NCI-H1105 treated with DMSO at 0.1 percent for 48 hours (cell line): ENCODE measurements around the gene OR11A1.
A peak's percentile ranks its signal among the peaks of the same experiment; 100 is the strongest.
"Not testable (repeated sequence)": the region's sequence is repeated elsewhere in the genome, so short reads cannot be mapped to it uniquely, and the experiment has no call there.

ENCODE experiments used
- DNase-seq: peaks from one replicate; lab custom pipeline; 2025; lab: John Stamatoyannopoulos, UW

Gene OR11A1

DNA sequence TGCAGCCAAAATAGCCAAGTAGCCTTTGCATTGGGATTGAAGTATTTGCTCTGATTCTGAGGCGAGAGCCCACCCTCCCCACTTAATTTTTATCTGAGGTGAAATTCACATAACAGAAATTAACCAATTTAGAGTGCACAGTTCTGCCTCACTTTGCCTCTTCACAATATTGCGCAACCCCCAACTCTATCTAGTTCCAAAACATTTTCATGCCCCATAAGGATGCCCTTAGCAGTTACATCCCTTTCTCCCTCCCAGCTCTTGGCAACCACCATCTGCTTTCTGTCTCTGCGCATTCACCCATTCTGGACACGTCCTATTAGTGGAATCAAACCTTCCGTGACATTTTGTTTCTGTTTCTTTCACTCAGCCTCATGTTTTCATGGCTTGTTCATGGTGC, 21.9 kb upstream of the OR11A1 start:
- DNase-seq, result no peak

DNA sequence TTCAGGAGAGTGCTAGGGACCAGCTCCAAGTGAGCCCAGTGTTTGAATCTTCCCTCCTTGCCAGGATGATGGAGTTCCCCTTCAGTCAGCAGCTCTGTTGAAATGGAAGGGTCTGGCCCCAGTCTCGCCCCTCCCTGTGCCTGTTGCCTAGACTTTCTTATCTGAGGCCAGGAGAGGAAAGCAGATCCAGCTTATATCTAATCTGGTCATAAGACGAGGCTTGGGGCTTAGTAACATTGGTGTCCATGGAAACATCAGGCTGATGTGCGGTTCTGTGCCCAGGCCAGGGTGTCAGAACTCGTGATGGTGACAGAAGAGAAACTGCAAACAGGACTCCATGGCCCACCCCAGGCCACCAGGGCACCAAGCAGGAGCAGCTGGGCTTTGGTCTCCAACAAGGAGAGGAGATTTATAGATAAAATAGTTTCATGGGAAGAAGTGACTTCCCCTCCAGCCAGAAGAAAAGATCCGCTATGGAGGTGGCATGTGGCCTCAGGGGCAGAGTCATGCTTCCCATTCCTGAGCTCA, 21.1 kb upstream of the OR11A1 start:
- no peak for DNase-seq

DNA sequence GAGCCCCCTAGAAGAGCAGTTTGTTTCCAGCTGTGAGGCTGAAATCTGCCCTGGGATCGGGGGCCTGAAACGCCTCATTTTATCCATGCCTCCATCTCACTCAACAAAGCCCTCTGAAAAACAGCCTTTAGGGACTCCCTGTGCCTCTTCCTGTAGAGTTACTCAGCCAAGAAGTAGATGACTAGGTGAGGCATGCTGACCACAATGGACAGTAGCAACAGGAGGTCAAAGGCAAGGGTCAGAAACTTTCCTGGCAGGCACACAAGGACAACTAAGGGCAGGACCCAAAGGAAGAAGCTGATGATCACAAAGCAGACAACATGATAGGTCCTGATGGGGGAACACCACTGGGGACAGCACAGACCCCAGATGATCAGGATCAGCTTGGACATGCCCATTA, 18.1 kb upstream of the OR11A1 start:
- DNase-seq, result no peak

DNA sequence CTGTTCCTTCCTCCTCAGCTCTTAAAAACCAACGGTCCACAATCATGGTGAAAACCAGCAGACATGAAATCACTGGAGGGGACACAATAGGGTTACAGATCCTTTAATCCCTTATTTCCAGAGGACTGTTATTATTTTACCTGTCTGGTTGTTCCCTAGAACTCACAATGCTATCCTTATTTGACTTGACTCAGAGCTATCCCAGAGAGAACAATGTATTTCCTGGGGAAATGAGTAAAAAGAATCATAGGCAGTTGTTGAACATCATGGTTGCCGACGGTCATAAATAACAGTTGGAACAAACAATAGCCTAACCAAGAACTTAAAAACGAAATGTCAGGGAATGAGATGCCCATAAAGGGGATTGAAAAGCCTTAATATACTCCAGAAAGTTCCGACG, 9.4 kb upstream of the OR11A1 start:
- no peak for DNase-seq

DNA sequence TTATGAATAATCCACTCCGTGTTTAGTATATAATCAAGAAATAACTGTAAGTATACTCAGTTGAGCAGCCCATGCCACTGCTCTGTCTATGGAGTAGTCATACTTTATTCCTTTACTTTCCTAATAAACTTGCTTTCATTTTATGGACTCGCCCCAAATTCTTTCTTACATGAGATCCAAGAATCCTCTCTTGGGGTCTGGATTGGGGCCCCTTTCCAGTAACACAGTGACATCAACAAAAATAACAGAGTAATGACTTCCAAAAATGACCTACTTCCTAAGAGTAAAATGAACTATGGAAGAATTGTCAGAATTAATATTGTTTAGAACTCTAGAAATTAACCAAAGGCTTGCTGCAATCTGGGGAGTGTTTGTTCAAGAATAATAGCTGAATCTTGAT, 8.9 kb upstream of the OR11A1 start:
- no peak for DNase-seq

DNA sequence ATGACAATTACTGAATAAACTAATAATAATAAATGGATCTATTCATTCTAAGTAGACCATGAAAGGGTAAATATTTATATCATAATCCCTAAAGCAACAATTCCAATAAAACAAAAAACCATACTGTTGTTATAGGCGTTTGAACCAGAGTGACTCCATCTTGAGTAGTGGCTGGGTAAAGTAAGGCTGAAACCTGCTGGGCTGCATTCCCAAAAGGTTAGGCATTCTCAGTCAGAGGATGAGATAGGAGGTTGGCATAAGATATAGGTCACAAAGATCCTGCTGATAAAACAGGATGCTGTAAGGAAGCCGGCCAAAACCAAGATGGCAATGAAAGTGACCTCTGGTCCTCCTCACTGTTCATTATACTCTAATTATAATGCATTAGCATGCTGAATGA, 8.4 kb upstream of the OR11A1 start:
- DNase-seq, result no peak

DNA sequence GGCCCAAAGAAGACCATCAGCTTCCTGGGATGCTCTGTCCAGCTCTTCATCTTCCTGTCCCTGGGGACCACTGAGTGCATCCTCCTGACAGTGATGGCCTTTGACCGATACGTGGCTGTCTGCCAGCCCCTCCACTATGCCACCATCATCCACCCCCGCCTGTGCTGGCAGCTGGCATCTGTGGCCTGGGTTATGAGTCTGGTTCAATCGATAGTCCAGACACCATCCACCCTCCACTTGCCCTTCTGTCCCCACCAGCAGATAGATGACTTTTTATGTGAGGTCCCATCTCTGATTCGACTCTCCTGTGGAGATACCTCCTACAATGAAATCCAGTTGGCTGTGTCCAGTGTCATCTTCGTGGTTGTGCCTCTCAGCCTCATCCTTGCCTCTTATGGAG, 5.2 kb upstream of the OR11A1 start:
- DNase-seq, result no peak

DNA sequence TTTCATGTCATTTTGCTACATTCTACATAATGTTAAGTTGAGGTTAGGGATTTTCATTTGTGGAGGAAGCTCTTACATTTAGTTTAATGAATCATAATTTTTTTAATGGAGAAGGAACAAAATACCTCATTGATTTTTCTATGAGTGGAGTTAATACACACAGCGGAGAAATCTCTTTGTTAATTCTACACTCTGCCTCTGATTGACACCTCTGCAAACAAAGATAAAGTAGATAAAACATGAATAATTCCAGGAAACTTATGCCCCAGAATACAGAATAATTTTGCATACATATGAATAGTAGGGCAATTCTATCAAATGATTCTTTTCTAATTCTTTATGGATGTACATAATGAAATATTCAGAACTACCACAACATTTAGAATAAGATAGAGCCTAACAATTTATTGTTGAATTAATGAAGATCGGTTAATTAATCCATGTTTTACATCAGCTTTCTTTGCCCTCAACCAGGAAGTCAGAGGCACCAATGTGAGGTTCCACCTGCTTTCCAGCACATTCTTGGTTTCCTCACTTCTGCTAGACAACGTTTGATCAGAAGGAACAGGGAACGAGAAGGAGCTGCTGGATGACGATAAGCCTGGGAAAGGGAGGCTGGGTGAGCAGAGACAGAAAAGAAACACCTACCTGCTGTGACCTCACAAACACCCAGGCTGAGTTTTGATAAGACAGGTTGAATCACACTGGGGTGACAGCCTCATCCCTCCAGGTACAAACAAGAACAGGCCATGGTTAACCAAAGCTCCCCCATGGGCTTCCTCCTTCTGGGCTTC, 4.3 kb upstream of the OR11A1 start:
- DNase-seq, result no peak

DNA sequence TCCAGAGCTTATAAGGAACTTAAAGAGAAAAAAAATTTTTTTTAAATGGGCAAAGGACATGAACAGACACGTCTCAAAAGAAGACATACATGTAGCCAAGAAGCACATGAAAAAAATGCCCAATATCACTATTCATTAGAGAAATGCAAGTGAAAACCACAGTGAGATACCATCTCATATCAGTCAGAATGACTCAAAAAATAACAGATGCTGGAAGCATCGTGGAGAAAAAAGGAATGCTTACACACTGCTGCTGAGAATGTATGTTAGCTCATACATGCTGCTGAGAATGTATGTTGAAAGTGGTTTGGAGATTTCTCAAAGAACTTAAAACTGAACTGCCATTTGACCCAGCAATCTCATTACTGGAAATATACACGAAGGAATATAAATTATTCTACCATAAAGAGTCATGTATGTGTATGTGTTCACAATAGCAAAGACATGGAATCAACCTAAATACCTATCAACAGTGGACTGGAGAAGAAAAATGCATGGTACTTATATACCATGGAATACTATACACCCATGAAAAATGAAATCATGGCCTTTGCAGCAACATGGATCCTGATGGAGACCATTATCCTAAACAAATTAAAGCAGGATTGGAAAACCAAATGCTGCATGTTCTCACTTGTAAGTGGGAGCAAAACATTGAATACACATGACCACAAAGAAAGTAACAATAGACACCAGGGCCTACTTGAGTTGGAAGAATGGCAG, 5.2 kb downstream of the OR11A1 start:
- no peak for DNase-seq

DNA sequence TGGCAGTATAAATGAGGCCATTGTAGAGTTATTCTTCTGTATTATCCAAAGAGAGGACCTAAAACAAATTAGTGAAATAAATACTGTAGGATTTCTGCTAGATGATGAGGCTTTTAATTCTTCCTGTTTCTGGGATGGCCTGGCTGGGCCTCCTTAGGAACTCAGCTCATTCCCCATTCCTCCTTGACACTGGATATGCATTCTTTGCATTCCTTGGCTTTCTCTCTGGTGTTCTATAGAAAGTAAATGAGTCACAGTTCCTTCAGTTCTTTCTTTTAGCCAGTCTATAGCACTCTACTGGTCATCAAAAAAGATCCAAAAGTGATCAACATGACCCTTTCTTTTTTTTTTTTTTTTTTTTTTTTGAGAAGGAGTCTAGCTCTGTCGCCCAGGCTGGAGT, 9.2 kb downstream of the OR11A1 start:
- DNase-seq, result no peak

DNA sequence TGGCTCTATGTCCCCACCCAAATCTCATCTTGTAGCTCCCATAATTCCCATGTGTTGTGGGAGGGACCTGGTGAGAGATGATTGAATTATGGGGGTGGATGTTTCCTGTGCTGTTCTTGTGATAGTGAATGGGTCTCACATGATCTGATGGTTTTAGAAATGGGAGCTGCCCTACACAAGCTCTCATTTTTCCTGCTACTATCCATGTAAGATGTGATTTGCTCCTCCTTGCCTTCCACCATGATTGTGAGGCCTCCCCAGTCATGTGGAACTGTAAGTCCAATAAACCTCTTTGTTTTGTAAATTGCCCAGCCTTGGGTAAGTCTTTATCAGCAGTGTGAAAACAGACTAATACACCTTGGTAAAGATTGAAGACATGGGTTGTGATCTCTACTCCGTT, 12.8 kb downstream of the OR11A1 start:
- not testable (repeated sequence) for DNase-seq

DNA sequence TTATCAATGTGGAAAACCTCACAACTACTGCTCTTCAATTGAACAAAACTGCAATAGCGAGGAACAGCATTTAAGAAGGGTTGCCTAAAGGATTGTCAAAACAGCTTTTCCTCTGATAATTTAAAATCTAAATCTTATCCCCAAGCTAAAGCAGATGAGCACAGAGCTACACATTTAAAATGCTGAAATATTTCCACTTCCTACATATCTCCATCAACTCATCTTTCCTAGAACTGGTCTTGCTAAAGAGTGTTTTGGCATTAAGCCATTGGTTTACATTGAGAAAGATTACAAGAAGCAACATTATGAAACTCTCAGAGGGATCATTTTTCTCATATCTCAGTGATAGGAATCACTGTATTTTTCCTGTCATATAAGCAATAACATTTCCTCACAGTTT, 14.2 kb downstream of the OR11A1 start:
- DNase-seq, result no peak

DNA sequence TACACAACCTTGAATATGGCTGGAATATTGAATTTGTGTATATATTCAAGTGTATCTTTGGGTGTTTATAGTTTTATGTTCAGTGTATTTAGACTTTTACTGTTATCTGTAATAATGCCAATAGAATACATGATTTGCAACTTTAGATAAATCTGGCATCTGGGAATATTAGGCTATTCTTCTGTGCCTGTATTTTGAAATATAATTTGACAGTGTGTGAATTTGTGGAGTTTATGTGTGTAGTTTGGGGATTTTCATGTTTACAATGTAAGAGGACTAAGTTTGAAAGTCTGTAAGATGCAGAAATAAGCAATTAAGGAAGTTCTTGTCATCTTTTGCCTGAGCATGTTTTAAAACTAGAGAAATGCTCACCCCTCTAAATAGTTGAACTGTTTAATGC, 17.9 kb downstream of the OR11A1 start, which contains the start of gene OR10C1:
Gene OR10C1 (plus strand): TSS at position 301 of the 400 bp plus-strand sequence. CDS start 710 bp downstream, outside the sequence.
- DNase-seq, result no peak

DNA sequence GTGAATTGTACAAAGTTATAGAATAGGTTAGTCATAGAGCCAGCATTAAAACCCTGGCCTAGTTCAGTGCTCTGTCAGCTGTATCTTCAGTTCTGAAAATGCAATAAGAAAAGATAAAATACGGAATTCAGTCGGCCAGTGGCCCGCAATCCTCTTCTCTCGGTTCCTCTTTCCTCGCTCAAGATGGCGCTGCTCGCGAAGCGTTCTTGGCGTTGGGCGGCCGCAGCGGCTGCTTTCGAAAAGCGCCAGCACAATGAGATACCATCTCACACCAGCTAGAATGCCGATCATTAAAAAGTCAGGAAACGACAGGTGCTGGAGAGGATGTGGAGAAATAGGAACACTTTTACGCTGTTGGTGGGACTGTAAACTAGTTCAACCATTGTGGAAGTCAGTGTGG, 20.1 kb downstream of the OR11A1 start:
- peak; percentile 22 for DNase-seq

DNA sequence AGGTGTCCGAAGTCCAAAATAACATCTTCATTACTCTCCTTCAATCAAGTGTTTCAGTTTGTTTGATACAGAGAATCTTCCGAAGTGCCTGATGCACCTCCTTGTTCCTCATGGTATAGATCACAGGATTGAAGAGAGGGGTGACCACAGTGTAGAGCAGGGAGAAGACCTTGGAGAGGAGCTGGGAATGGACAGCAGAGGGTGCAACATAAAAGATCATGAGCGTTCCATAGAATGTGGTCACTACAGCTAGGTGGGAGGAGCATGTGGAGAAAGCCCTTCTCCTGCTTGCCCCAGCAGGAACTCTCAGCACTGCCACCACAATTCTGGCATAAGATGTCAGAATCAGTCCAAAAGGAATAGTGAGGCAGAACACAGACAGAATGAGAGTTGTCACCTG, 30.2 kb downstream of the OR11A1 start:
- no peak for DNase-seq

DNA sequence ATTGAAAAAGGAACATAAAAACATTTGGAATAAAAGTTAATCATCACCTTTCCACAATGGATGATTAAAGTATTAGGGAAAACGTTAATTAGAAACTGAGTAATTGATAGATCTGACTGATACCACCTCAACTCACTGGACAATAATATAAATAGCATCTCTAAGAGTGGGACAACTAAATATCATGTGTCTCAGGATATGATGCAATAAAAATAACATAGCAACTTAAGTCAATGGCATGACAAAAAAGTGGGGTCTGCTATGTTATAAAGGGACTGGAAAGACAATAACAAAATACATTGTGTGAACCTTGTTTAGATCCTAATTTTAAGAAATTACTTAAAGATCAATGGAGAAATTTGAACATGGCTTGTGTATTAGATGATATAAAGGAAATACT, 31.8 kb downstream of the OR11A1 start:
- DNase-seq, result no peak

DNA sequence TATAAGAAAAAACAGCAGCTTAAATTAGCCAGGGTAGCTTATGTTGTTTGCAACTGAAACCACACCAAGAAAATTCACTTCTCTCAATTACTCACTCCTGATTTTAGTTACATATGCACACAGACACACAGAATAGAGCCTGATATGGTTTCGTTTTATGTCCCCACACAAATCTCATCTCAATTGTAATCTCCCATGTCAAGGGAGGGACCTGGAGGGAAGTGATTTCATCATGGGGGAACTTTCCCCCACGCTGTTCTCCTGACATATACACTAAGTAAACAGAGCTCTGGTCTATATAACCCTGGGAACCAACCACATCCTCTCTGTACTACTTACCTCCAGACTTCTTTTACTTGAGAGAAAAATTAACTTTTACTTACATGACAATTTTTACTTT, 32.3 kb downstream of the OR11A1 start:
- no peak for DNase-seq

DNA sequence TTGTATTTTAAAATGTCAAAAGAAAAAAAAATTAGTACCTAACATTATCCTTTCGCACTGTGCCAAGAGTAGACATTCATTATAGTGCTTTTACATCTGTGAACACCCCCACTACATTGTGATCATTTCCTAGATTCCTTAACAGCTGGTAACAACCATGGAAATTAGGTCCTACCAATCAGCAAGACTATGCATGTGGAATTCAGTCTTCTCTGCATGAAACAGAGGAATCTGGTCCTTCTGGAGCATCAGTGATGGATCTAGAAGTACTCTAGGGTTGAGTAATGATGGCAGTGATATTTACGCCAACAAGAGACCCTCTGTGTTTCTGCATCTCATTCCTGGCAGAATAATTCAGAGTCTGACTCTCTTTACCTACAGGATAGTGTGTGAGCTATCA, 32.7 kb downstream of the OR11A1 start:
- DNase-seq, result no peak

DNA sequence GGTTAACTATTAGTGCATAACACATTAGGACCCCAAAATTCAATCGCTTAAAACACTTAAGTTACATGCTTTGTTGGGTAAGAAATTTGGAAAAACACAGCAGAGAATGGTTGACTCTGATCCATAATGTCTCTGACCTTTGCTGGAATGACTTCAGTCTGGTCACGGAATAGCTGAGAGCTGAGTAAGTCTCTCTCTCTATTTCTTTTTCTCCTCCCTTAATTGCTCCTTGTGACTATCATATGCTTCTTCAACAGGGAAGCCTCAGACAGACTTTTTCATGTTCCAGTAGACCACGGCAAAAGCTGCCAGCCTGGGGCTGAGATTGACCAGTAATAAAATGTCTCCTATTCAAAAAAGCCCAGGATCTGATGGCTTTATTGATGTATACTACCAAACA, 37.4 kb downstream of the OR11A1 start:
- no peak for DNase-seq

DNA sequence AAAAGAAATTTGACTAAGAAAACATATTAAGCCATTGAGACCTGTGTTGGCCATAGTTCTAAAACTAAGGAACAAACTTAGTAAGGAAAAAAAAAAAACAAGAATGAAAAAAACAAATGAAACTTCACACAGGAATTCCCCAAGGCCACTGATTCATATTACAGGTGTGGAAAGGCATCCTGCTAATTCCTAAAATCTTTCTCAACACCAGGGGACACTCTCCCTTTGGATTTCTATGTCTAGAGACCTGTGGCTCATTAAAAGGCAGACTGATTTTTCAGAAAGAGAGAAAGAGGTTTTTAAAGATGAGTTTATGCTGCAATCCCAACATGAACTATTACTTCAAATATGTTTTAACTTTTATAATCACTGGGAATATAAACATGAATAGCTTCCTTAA, 42.3 kb downstream of the OR11A1 start, which contains the start of gene OR12D1:
Gene OR12D1 (plus strand): TSS at position 341 of the 400 bp plus-strand sequence.
- no peak for DNase-seq

DNA sequence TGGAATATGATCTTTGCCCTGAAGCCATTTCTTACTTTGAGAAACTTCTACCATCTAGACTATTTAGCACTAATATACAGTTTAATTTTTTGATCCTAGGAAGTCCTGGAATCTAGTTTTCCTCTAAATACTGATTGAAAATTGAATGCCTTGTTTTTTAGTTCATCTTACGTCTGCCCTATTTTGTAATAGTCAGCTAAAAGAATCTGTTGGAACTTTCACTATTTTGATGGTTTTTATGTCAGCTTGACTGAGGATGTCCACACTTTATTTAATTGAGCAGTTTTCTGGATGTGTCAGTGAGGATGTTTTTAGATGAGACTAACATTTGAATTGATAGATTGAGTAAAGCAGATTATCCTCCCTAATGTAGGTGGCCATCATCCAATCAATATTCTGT, 53.1 kb downstream of the OR11A1 start:
- no peak for DNase-seq

DNA sequence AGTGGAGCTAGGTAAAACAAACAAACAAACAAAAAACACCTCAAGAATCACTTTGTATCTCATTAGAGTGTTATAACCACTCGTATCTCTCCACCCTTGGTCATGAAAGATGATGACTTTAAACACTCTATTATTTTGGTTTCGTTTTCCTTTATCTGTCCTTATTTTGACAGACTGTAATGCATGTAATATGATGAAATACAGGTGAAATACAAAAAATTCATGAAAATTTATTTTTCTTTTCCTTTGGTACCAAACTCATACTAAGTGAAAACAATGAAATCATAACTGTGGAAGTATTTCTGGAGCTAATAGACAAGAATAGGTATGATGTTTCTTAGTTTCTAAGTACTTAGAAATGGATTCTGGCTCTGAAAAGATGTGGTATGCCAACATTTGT, 57.3 kb downstream of the OR11A1 start:
- DNase-seq, result no peak

DNA sequence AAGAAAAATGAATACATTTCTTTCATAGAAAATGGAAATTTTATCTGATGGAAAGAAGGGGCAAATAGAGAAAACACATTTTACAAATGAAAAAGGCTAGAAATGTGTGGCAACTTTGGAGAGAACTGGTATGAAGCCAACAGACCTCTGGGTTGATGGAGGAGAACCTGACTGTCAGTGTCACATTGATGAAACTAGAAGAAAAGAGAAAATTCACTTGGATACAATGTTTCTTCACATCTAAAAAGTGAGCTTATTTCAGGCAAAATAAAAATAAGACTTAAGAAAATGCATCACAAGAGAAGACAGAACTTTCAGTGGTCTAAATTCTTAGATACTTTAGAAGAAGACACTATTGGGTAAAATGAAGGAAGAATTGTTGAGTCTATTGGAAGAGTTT, 61.5 kb downstream of the OR11A1 start, which contains the start of gene OR12D2:
Gene OR12D2 (plus strand): TSS at position 301 of the 400 bp plus-strand sequence. CDS start 1,069 bp downstream, outside the sequence.
- DNase-seq, result no peak
